Testis (tissue), 2 donors: ENCODE results near the gene GPR42.

Experiments
- POLR2A ChIP-seq: fragments of 450-650 bp; IDR thresholded peaks from one replicate; pipeline ENCODE4 v1.6.1; 2017; ENCODE audit warnings: antibody characterized with exemption, mild to moderate bottlenecking, moderate library complexity
- TF ChIP-seq, protein P1 (sequence below), 3 experiments: fragments of 450-650 bp in 2 of 3; fragments of 200-600 bp in 1 of 3; sonication (generic) in 1 of 3; IDR thresholded peaks; one replicate each; pipeline ENCODE4 v1.5.1; 2016 to 2019; ENCODE audit warnings: antibody characterized with exemption in 3 of 3, mild to moderate bottlenecking in 2 of 3, moderate library complexity in 1 of 3

DNA sequence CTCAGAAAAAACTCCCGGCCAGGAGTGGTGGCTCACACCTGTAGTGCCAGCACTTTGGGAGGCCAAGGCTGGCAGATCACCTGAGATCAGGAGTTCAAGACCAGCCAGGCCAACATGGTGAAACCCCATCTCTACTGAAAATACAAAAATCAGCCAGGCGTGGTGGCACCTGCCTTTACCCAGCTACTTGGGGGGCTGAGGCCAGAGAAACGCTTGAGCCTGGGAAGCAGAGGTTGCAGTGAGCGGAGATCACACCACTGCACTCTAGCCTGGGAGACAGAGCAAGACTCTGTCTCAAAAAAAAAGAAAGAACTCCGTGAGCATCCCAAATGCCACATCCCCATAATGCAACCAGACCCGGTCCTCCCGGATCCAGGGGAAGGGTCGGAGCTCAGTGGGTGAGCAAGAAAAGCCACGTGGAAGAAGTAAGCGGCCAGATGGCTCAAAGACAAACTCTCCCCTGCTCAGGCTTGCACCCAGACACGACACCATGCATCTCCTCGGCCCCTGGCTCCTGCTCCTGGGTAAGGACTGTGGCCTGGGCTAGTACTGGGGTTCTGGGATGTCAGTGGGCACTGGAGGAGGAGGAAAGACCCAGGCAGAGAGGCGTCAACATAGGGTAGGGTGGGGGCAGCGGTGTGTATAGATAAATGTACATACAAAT, 39.2 kb upstream of the GPR42 start:
- TF ChIP-seq, protein P1, sequence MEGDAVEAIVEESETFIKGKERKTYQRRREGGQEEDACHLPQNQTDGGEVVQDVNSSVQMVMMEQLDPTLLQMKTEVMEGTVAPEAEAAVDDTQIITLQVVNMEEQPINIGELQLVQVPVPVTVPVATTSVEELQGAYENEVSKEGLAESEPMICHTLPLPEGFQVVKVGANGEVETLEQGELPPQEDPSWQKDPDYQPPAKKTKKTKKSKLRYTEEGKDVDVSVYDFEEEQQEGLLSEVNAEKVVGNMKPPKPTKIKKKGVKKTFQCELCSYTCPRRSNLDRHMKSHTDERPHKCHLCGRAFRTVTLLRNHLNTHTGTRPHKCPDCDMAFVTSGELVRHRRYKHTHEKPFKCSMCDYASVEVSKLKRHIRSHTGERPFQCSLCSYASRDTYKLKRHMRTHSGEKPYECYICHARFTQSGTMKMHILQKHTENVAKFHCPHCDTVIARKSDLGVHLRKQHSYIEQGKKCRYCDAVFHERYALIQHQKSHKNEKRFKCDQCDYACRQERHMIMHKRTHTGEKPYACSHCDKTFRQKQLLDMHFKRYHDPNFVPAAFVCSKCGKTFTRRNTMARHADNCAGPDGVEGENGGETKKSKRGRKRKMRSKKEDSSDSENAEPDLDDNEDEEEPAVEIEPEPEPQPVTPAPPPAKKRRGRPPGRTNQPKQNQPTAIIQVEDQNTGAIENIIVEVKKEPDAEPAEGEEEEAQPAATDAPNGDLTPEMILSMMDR (IDR thresholded peaks at IDR 0.05), result no peak
- no peak for TF ChIP-seq POLR2A
